Measurements from ENCODE around the gene ARHGAP15. TPM values are rescaled to one million over a fixed set of nuclear protein-coding genes. Genes with fewer than 3 reads are reported as not detected.

The ARHGAP15 gene
- total RNA-seq, 4 donors from 2014 or later: 1.2 to 6.0 (median 3.4) TPM

- WGBS: 34% methylated on average over 6 of the region's 6 CpGs
- Histone ChIP-seq H3K27ac (no peak overlapping the region), H3K27me3 (no peaks in the 10 kb centered on the region), H3K36me3 (no peaks in the 10 kb centered on the region), H3K4me1 (no peaks in the 10 kb centered on the region), H3K4me3 (no peak overlapping the region), H3K9me3 (no peaks in the 10 kb centered on the region)
- no peak for DNase-seq (ENCODE audit: low spot score in 2 of 2)
- no peak for TF ChIP-seq POLR2A (IDR thresholded peaks at IDR 0.05)
These were observed 305.9 kb downstream of the ARHGAP15 start for GRCh38 chr2:143435131-143435530.

DNA sequence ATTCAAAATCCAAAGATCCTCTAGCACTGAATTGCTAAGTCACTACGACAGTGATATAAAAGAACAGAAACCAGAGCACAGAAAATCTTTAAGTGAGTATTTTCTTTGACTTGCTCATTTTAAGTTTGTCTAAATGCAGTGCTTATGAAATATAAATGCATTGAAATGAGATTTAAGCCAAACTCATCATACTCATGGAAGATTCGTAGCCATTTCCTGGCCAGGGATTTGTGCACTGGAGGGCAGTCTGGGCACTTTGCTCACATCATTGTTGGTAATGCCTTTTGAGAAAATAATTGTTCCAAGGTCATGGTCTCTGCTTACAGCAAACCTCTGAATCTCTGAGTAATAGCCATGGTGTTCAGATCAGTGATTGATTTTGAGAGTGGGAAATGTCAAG is 307.7 kb downstream of the ARHGAP15 start:
- Histone ChIP-seq H3K4me3 (no peak overlapping the region), H3K27me3 (no peaks in the 10 kb centered on the region), H3K9me3 (no peaks in the 10 kb centered on the region), H3K4me1 (no peaks in the 10 kb centered on the region), H3K36me3 (no peaks in the 10 kb centered on the region), H3K27ac (no peak overlapping the region)
- TF ChIP-seq POLR2A (IDR thresholded peaks at IDR 0.05) (no peak), EP300 (IDR thresholded peaks at IDR 0.05) (no peak), POLR2AphosphoS5 (IDR thresholded peaks at IDR 0.05) (no peak)
- TF ChIP-seq, protein P1, sequence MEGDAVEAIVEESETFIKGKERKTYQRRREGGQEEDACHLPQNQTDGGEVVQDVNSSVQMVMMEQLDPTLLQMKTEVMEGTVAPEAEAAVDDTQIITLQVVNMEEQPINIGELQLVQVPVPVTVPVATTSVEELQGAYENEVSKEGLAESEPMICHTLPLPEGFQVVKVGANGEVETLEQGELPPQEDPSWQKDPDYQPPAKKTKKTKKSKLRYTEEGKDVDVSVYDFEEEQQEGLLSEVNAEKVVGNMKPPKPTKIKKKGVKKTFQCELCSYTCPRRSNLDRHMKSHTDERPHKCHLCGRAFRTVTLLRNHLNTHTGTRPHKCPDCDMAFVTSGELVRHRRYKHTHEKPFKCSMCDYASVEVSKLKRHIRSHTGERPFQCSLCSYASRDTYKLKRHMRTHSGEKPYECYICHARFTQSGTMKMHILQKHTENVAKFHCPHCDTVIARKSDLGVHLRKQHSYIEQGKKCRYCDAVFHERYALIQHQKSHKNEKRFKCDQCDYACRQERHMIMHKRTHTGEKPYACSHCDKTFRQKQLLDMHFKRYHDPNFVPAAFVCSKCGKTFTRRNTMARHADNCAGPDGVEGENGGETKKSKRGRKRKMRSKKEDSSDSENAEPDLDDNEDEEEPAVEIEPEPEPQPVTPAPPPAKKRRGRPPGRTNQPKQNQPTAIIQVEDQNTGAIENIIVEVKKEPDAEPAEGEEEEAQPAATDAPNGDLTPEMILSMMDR (IDR thresholded peaks at IDR 0.05): no peak
- DNase-seq (ENCODE audit: low spot score in 2 of 2): no peak
- WGBS: 85% methylated on average over 2 of the region's 2 CpGs

GRCh38 chr2:143440411-143441012 is 311.3 kb downstream of the ARHGAP15 start:
- no peak for DNase-seq (ENCODE audit: low spot score in 2 of 2)
- H3K36me3 ChIP-seq: no peaks in the 10 kb centered on the region
- no peaks in the 10 kb centered on the region for H3K9me3 ChIP-seq
- no peaks in the 10 kb centered on the region for H3K4me1 ChIP-seq
- 60% methylated on average over 5 of the region's 5 CpGs for WGBS
- H3K27ac ChIP-seq: no peak overlapping the region
- TF ChIP-seq EP300 (IDR thresholded peaks at IDR 0.05) (no peak), POLR2AphosphoS5 (IDR thresholded peaks at IDR 0.05) (no peak), POLR2A (IDR thresholded peaks at IDR 0.05) (no peak)
- H3K27me3 ChIP-seq: no peaks in the 10 kb centered on the region
- H3K4me3 ChIP-seq: no peak overlapping the region

- TF ChIP-seq POLR2AphosphoS5 (IDR thresholded peaks at IDR 0.05) (no peak), POLR2A (IDR thresholded peaks at IDR 0.05) (no peak), EP300 (IDR thresholded peaks at IDR 0.05) (no peak)
- TF ChIP-seq, protein P1 (IDR thresholded peaks at IDR 0.05): no peak
- DNase-seq (ENCODE audit: low spot score in 2 of 2): no peak
- Histone ChIP-seq H3K36me3 (no peaks in the 10 kb centered on the region), H3K4me3 (no peak overlapping the region), H3K9me3 (no peaks in the 10 kb centered on the region), H3K4me1 (no peaks in the 10 kb centered on the region), H3K27ac (no peak overlapping the region), H3K27me3 (no peaks in the 10 kb centered on the region)
- 78% methylated on average over 6 of the region's 6 CpGs for WGBS
These were observed 313.0 kb downstream of the ARHGAP15 start for GRCh38 chr2:143442193-143442592.

- no peak overlapping the region for H3K4me3 ChIP-seq
- no peak overlapping the region for H3K27ac ChIP-seq
- WGBS: 53% methylated on average over 4 of the region's 4 CpGs
- no peaks in the 10 kb centered on the region for H3K27me3 ChIP-seq
- no peaks in the 10 kb centered on the region for H3K4me1 ChIP-seq
- no peak for TF ChIP-seq POLR2A (IDR thresholded peaks at IDR 0.05)
- TF ChIP-seq POLR2AphosphoS5 (IDR thresholded peaks at IDR 0.05): no peak
- TF ChIP-seq, protein P1 (IDR thresholded peaks at IDR 0.05): no peak
- TF ChIP-seq EP300 (IDR thresholded peaks at IDR 0.05): no peak
- no peaks in the 10 kb centered on the region for H3K36me3 ChIP-seq
- DNase-seq (ENCODE audit: low spot score in 2 of 2): no peak
- no peaks in the 10 kb centered on the region for H3K9me3 ChIP-seq
These were observed 322.5 kb downstream of the ARHGAP15 start for GRCh38 chr2:143451642-143452281.

DNA sequence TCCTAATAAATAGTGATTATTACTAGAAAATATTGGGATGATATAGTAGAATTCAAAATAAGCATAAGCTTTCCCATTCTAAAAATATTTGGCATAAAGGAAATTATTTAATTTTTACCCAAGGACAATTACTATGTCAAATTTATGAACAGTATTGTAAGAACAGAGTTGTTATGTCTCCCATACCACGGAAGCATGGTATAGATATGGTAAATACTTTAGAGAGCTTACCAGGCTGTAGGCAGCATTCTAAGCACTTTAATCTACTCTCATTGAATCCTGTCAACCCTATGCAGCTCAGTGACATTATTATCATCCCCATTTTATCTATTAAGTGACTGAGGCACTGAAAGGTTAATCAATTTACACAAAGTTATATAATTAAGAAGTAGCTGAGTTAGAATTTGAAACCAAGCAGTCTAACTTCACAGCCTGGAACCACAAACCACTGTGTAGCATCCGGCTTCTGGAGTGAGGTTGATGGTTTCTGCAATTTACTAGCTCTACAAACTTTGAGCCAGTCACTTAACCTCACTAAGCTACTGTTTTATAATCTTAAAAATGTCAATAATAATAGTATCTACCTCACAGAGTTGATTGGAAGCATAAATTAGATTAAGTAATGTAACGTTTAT is 323.7 kb downstream of the ARHGAP15 start:
- Histone ChIP-seq H3K36me3 (no peaks in the 10 kb centered on the region), H3K27me3 (no peaks in the 10 kb centered on the region), H3K4me3 (no peak overlapping the region), H3K9me3 (no peaks in the 10 kb centered on the region), H3K4me1 (no peaks in the 10 kb centered on the region), H3K27ac (no peak overlapping the region)
- DNase-seq (ENCODE audit: low spot score in 2 of 2): no peak
- TF ChIP-seq POLR2AphosphoS5 (IDR thresholded peaks at IDR 0.05) (no peak), POLR2A (IDR thresholded peaks at IDR 0.05) (no peak), EP300 (IDR thresholded peaks at IDR 0.05) (no peak)
- TF ChIP-seq, protein P1 (IDR thresholded peaks at IDR 0.05): no peak
- WGBS: 80% methylated on average over 3 of the region's 3 CpGs

All from suprapubic skin (tissue), 4 donors.